ENCODE results near the gene VLDLR. TPM values are rescaled to one million over a fixed set of nuclear protein-coding genes. Genes with fewer than 3 reads are reported as not detected.

Gene VLDLR
- total RNA-seq, 4 donors from 2014 or later, result 15.5 to 17.0 (median 16.8) TPM

- H3K4me1 ChIP-seq, result peaks cover 0 to 17% (median 10%) of the 10 kb centered on the region in 4 donors
- WGBS, result 97% methylated on average over 4 of the region's 4 CpGs
- intact Hi-C loops (cut with DNase I), result no loop called here
Observed at GRCh38 chr9:2616692-2617377, 4.8 kb upstream of the VLDLR start.

GRCh38 chr9:2618289-2618688 lies 3.3 kb upstream of the VLDLR start:
- Histone ChIP-seq H3K27ac (replicated peaks in 1 of 4) (no peak overlapping the region), H3K4me1 (peaks cover 4 to 29% (median 24%) of the 10 kb centered on the region in 4 donors), H3K36me3 (no peaks in the 10 kb centered on the region), H3K4me3 (no peak overlapping the region), H3K27me3 (peaks cover 0 to 18% (median 2%) of the 10 kb centered on the region in 4 donors), H3K9me3 (no peaks in the 10 kb centered on the region)
- TF ChIP-seq EP300 (IDR thresholded peaks at IDR 0.05), result no peak
- TF ChIP-seq CTCF (IDR thresholded peaks at IDR 0.05), result no peak
- no peak for TF ChIP-seq POLR2A (IDR thresholded peaks at IDR 0.05; ENCODE audit: low read depth)
- TF ChIP-seq POLR2AphosphoS5 (IDR thresholded peaks at IDR 0.05), result no peak
- intact Hi-C loops (cut with DNase I), result no loop called here
- 86% methylated on average over 1 of the region's 1 CpG for WGBS
- peak; percentile 84 for DNase-seq (ENCODE audit: extremely low spot score)

More at GRCh38 chr9:2616692-2617377, 4.8 kb upstream of the VLDLR start:
- no peaks in the 10 kb centered on the region for H3K36me3 ChIP-seq
- no peaks in the 10 kb centered on the region for H3K9me3 ChIP-seq
- H3K27ac ChIP-seq (replicated peaks in 1 of 4), result no peak overlapping the region
- TF ChIP-seq POLR2AphosphoS5 (IDR thresholded peaks at IDR 0.05) (no peak), EP300 (IDR thresholded peaks at IDR 0.05) (no peak), CTCF (IDR thresholded peaks at IDR 0.05) (no peak)
- DNase-seq (ENCODE audit: extremely low spot score), result peak; percentile 42
- H3K27me3 ChIP-seq, result peaks cover 0 to 12% (median 0%) of the 10 kb centered on the region in 4 donors
- H3K4me3 ChIP-seq, result no peak overlapping the region

GRCh38 chr9:2620919-2621721 lies 467 bp upstream of the VLDLR start:
- Histone ChIP-seq H3K9me3 (no peaks in the 10 kb centered on the region), H3K27ac (replicated peaks in 1 of 4) (peak overlapping the region; percentile 86 to 92 (median 89)), H3K4me3 (peak overlapping the region; percentile 79 to 93 (median 86)), H3K27me3 (peaks cover 0 to 20% (median 2%) of the 10 kb centered on the region in 4 donors), H3K36me3 (no peaks in the 10 kb centered on the region), H3K4me1 (peaks cover 12 to 49% (median 34%) of the 10 kb centered on the region in 4 donors)
- DNase-seq (ENCODE audit: extremely low spot score), result peak; percentile 93
- intact Hi-C loops (cut with DNase I), result loop anchor here (5.0 to 10.0 kb wide), 3 partner anchors 59 to 376 kb away; partner anchors contain the start of gene PUM3
- WGBS, result 6% methylated on average over 21 of the region's 66 CpGs
- TF ChIP-seq CTCF (IDR thresholded peaks at IDR 0.05) (peak in 2 of 3 experiments; percentile 25 to 36), POLR2AphosphoS5 (IDR thresholded peaks at IDR 0.05) (peak; percentile 72 to 74), EP300 (IDR thresholded peaks at IDR 0.05) (no peak), POLR2A (IDR thresholded peaks at IDR 0.05; ENCODE audit: low read depth) (peak; percentile 21)

- DNase-seq (ENCODE audit: extremely low spot score), result peak; percentile 91
- intact Hi-C loops (cut with DNase I), result loop anchor here (2.0 to 10.0 kb wide), 4 partner anchors 60 to 378 kb away; partner anchors contain the start of gene PUM3
- no peaks in the 10 kb centered on the region for H3K36me3 ChIP-seq
- WGBS, result under 1% methylated on average over 15 of the region's 82 CpGs
- peaks cover 12 to 49% (median 34%) of the 10 kb centered on the region in 4 donors for H3K4me1 ChIP-seq
- peak overlapping the region; percentile 79 to 93 (median 86) for H3K4me3 ChIP-seq
- no peaks in the 10 kb centered on the region for H3K9me3 ChIP-seq
- H3K27ac ChIP-seq (replicated peaks in 1 of 4), result peak overlapping the region; percentile 86 to 92 (median 89)
- TF ChIP-seq POLR2AphosphoS5 (IDR thresholded peaks at IDR 0.05) (no peak), POLR2A (IDR thresholded peaks at IDR 0.05; ENCODE audit: low read depth) (no peak), CTCF (IDR thresholded peaks at IDR 0.05) (no peak), EP300 (IDR thresholded peaks at IDR 0.05) (no peak)
- peaks cover 0 to 20% (median 2%) of the 10 kb centered on the region in 4 donors for H3K27me3 ChIP-seq
Observed at GRCh38 chr9:2622461-2623287, 1.1 kb downstream of the VLDLR start.
